ENCODE measurements around the gene LDLRAP1. TPM values are rescaled to one million over a fixed set of nuclear protein-coding genes. Genes with fewer than 3 reads are reported as not detected.

Gene LDLRAP1
- total and polyA plus RNA-seq, 2 donors (not counting 3 experiments of a cell fraction or from before 2014, with no cell fraction given) = 23.1 to 24.7 TPM

DNA sequence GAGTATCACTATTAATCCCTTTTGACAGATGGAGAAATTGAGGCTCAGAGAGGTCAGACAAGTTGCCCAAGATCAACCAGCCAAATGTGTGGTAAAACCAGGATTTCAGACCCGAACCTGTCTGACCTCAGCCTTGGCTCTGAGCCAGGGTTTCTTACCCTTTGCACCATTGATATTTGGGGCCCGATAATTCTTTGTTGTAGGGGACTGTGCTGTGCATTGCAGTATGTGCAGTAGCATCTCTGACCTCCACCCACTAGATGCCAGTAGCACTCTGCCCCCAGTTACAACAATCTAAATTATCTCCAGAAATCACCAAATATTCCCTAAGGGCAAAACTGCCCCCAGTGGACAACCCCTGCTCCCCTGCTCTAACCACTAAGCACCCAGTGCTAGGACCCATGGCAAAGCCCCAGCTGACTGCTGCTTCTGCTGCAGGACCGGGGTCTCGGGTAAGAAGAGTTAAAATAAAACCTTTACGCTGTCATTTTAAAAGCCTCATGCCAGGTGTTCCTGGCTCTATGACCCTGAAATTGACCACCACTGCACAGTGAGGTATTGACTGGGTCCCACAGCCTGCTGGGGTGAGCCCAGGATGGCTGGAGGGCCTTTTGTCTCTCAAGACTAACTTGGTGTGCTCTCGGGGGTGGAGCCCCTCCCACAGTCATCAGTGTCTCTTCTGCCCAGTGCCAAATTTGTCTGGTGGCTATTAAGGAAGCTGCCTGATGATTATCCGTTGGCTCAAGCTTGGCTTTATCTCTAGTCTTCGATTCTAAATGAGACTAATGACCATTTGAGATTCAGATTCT is 67.6 kb downstream of the LDLRAP1 start:
- DNase-seq (ENCODE audit: low read depth, low spot score) (no peak), FAIRE-seq (no peak)
- no peak overlapping the region for H3K4me3 ChIP-seq (replicated peaks in 1 of 3; ENCODE audit: insufficient read depth in 1 of 3, low read depth in 1 of 3, low read length in 3 of 3)
- dilution Hi-C loops (cut with MboI; ENCODE audit: extremely low pct_ligation_motif_present, low sequenced_read_pairs) = no loop called here
- no peaks in the 10 kb centered on the region for H3K9me1 ChIP-seq (replicated peaks; ENCODE audit: control insufficient read depth, extremely low read depth, insufficient read depth, low read length)
- H3K4me2 ChIP-seq (ENCODE audit: insufficient read depth, low read length) = no peak overlapping the region
- H3K36me3 ChIP-seq (ENCODE audit: control insufficient read depth in 2 of 2, extremely low read depth in 1 of 2, insufficient read depth in 2 of 2, low read length in 2 of 2) = no peaks in the 10 kb centered on the region
- H3K79me2 ChIP-seq (ENCODE audit: control insufficient read depth, insufficient read depth, low read length) = no peaks in the 10 kb centered on the region
- POLR2A ChIA-PET = interaction anchor here (0.6 kb wide), 1 partner anchor 135 kb away, joined by 4 read pairs; no protein-coding TSS in a partner anchor
- H4K20me1 ChIP-seq (replicated peaks; ENCODE audit: control insufficient read depth, extremely low read depth, insufficient read depth, low read length) = no peaks in the 10 kb centered on the region
- H3K9me3 ChIP-seq (replicated peaks; ENCODE audit: control insufficient read depth, insufficient read depth, low read length) = no peaks in the 10 kb centered on the region
- H3K4me1 ChIP-seq (ENCODE audit: control insufficient read depth, extremely low read depth, insufficient read depth, low read length) = no peaks in the 10 kb centered on the region
- CTCF ChIA-PET = interaction anchor here (0.7 to 3.0 kb wide), 3 partner anchors 38 to 199 kb away, joined by 3 to 35 read pairs (median 3); partner anchors contain the start of gene LDLRAP1
- no peak overlapping the region for H2AFZ ChIP-seq (ENCODE audit: low read depth, low read length)
- peaks cover 38 to 42% of the 10 kb centered on the region in 2 experiments for H3K27me3 ChIP-seq (ENCODE audit: control insufficient read depth in 2 of 2, insufficient read depth in 2 of 2, low read length in 2 of 2)
- no TSS peak for BruUV-seq (replicated peaks)
- TF ChIP-seq JUN (IDR thresholded peaks at IDR 0.05; ENCODE audit: borderline replicate concordance, insufficient read depth, insufficient read length, low read depth) (no peak), POLR2A (IDR thresholded peaks at IDR 0.05; ENCODE audit: low read depth, low read length) (no peak), GATA2 (IDR thresholded peaks at IDR 0.05; ENCODE audit: insufficient read depth, insufficient read length, low read depth, low read length) (no peak), POLR2AphosphoS5 (IDR thresholded peaks at IDR 0.05; ENCODE audit: insufficient read depth, low read depth, low read length) (no peak), MYC (IDR thresholded peaks at IDR 0.05; ENCODE audit: low read depth, low read length) (no peak)
- TF ChIP-seq, protein P1, sequence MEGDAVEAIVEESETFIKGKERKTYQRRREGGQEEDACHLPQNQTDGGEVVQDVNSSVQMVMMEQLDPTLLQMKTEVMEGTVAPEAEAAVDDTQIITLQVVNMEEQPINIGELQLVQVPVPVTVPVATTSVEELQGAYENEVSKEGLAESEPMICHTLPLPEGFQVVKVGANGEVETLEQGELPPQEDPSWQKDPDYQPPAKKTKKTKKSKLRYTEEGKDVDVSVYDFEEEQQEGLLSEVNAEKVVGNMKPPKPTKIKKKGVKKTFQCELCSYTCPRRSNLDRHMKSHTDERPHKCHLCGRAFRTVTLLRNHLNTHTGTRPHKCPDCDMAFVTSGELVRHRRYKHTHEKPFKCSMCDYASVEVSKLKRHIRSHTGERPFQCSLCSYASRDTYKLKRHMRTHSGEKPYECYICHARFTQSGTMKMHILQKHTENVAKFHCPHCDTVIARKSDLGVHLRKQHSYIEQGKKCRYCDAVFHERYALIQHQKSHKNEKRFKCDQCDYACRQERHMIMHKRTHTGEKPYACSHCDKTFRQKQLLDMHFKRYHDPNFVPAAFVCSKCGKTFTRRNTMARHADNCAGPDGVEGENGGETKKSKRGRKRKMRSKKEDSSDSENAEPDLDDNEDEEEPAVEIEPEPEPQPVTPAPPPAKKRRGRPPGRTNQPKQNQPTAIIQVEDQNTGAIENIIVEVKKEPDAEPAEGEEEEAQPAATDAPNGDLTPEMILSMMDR (IDR thresholded peaks at IDR 0.05; ENCODE audit: extremely low read depth in 1 of 2, insufficient read depth in 1 of 2, low read depth in 1 of 2, low read length in 2 of 2) = no peak
- H3K9ac ChIP-seq (replicated peaks; ENCODE audit: extremely low read depth, insufficient read depth, low read length) = no peak overlapping the region
- intact Hi-C loops (cut with micrococcal nuclease) = no loop called here
- no peak overlapping the region for H3K27ac ChIP-seq (ENCODE audit: insufficient read depth, low read depth, low read length)

Measured in endothelial cell of umbilical vein (primary cell).